ENCODE measurements around the gene EGF. TPM values are rescaled to one million over a fixed set of nuclear protein-coding genes. Genes with fewer than 3 reads are reported as not detected.
A peak's percentile ranks its signal among the peaks of the same experiment; 100 is the strongest.

The EGF gene
- total RNA-seq, 2 experiments from 2014 or later = not detected

DNA sequence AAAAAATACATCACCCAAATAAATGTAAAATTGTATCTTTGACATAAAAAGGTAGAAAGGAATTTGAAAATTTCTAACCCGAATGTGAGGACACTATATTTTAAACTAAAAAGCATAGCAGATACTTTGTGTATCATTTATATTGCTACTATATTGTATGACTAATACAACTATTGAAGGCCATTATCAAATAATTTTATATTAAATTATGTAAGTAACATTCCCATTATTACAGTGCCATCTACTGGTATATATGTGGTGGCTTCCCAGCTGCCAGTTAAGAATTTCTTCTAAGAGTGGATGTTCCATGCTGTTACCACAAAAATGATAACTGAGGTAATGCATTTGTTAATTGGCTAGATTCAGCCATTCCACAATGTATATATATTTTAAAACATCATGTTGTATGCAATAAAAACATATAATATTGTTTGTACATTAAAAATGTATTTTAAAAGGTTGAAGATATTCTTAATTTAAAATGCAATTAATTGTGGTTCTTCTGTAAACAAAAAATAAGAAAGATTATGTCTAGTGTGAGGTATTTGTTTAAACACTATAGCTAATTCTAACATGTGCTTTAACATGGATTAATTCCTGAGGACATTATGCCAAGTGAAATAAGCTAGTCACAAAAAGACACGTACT lies 65.3 kb downstream of the EGF start:
- peak; percentile 62 for DNase-seq (ENCODE audit: low spot score)
- no peaks in the 10 kb centered on the region for H3K36me3 ChIP-seq (ENCODE audit: insufficient read depth, low read length)
- peaks cover 7% of the 10 kb centered on the region for H3K4me1 ChIP-seq (ENCODE audit: insufficient read depth, low read length, poor library complexity, severe bottlenecking)
- intact Hi-C loops (cut with micrococcal nuclease; ENCODE audit: unreplicated experiment) = loop anchor here (1.0 to 5.0 kb wide), 3 partner anchors 151 to 555 kb away; partner anchors contain the start of genes CASP6 and RRH
- TF ChIP-seq, protein P1, sequence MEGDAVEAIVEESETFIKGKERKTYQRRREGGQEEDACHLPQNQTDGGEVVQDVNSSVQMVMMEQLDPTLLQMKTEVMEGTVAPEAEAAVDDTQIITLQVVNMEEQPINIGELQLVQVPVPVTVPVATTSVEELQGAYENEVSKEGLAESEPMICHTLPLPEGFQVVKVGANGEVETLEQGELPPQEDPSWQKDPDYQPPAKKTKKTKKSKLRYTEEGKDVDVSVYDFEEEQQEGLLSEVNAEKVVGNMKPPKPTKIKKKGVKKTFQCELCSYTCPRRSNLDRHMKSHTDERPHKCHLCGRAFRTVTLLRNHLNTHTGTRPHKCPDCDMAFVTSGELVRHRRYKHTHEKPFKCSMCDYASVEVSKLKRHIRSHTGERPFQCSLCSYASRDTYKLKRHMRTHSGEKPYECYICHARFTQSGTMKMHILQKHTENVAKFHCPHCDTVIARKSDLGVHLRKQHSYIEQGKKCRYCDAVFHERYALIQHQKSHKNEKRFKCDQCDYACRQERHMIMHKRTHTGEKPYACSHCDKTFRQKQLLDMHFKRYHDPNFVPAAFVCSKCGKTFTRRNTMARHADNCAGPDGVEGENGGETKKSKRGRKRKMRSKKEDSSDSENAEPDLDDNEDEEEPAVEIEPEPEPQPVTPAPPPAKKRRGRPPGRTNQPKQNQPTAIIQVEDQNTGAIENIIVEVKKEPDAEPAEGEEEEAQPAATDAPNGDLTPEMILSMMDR (conservative IDR thresholded peaks at IDR 0.05; ENCODE audit: low read length) = peak; percentile 89
- no peak for TF ChIP-seq EZH2phosphoT487 (IDR thresholded peaks at IDR 0.05; ENCODE audit: borderline replicate concordance, low read depth, low read length)
- no peaks in the 10 kb centered on the region for H4K20me1 ChIP-seq (ENCODE audit: insufficient read depth, low read length)
- no peak overlapping the region for H3K4me2 ChIP-seq (ENCODE audit: low read length)
- no peaks in the 10 kb centered on the region for H3K9me2 ChIP-seq (ENCODE audit: insufficient read depth, low read length)
- CTCF ChIA-PET (ENCODE audit: unreplicated experiment) = interaction anchor here (0.9 to 1.3 kb wide), 2 partner anchors 21 to 155 kb away, joined by 3 read pairs; no protein-coding TSS in a partner anchor
- no peak overlapping the region for H3K4me3 ChIP-seq (ENCODE audit: low read depth, low read length, poor library complexity, severe bottlenecking)
- POLR2A ChIA-PET = interaction anchor here (0.6 to 0.7 kb wide), 2 partner anchors 240 to 501 kb away, joined by 3 to 4 read pairs; no protein-coding TSS in a partner anchor
- no peaks in the 10 kb centered on the region for H3K9me3 ChIP-seq (ENCODE audit: low read length)
- no peak overlapping the region for H2AFZ ChIP-seq (ENCODE audit: low read length)
- BruUV-seq (replicated peaks) = no TSS peak
- no peak overlapping the region for H3K27ac ChIP-seq (ENCODE audit: low read depth, low read length, poor library complexity, severe bottlenecking)
- H3K79me2 ChIP-seq (ENCODE audit: insufficient read depth, low read depth, low read length) = no peaks in the 10 kb centered on the region

DNA sequence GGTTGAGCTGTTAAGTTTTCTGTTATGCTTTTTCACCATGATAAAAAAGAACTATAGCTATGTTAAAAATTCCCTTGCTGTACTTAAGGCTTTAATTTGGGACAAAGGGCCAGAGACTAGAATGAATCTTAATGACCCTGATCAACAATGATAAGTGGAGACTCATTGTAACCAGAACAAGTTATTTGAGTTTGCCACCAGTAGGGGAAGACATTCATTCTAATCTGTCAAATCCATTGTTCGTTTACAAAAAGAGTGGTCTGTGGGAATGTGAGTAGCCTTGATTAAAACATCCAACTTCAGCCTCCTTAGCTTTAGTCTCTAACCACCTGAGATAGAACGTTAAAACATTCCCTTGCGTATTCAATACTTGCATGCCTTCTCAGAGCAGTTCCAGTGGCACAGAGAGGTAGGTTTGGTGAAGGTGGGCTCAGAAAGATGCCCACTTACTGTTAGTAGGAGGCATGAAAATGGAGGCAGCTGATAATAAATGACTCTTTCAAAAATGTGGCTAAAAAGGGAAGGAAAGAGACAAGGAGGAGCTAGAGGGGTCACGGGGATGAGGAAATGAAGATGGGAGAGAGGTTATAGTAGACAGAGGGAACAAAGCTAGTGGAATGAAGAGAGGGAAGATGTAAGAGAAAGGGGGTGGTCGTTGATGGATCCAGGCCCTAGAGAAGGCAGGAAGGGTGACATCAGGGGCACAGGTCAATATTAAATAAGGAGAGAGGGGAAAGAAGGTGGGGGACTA lies 66.2 kb downstream of the EGF start:
- no peaks in the 10 kb centered on the region for H3K9me3 ChIP-seq (ENCODE audit: low read length)
- no peaks in the 10 kb centered on the region for H3K9me2 ChIP-seq (ENCODE audit: insufficient read depth, low read length)
- DNase-seq (ENCODE audit: low spot score) = no peak
- H3K27ac ChIP-seq (ENCODE audit: low read depth, low read length, poor library complexity, severe bottlenecking) = no peak overlapping the region
- CTCF ChIA-PET (ENCODE audit: unreplicated experiment) = interaction anchor here (0.8 to 1.3 kb wide), 3 partner anchors 17 to 156 kb away, joined by 3 read pairs; no protein-coding TSS in a partner anchor
- H3K4me2 ChIP-seq (ENCODE audit: low read length) = no peak overlapping the region
- no TSS peak for BruUV-seq (replicated peaks)
- TF ChIP-seq EZH2phosphoT487 (IDR thresholded peaks at IDR 0.05; ENCODE audit: borderline replicate concordance, low read depth, low read length) = no peak
- TF ChIP-seq, protein P1 (conservative IDR thresholded peaks at IDR 0.05; ENCODE audit: low read length) = peak; percentile 72
- H3K79me2 ChIP-seq (ENCODE audit: insufficient read depth, low read depth, low read length) = no peaks in the 10 kb centered on the region
- POLR2A ChIA-PET = interaction anchor here (0.6 kb wide), 2 partner anchors 82 to 265 kb away, joined by 3 read pairs; no protein-coding TSS in a partner anchor
- H3K36me3 ChIP-seq (ENCODE audit: insufficient read depth, low read length) = no peaks in the 10 kb centered on the region
- H3K4me1 ChIP-seq (ENCODE audit: insufficient read depth, low read length, poor library complexity, severe bottlenecking) = peaks cover 7% of the 10 kb centered on the region
- H4K20me1 ChIP-seq (ENCODE audit: insufficient read depth, low read length) = no peaks in the 10 kb centered on the region
- peak overlapping the region; percentile 31; the same call in 1 of the 2 replicates for H2AFZ ChIP-seq (ENCODE audit: low read length)
- intact Hi-C loops (cut with micrococcal nuclease; ENCODE audit: unreplicated experiment) = loop anchor here (1.0 to 5.0 kb wide), 3 partner anchors 152 to 556 kb away; partner anchors contain the start of genes CASP6 and RRH
- H3K4me3 ChIP-seq (ENCODE audit: low read depth, low read length, poor library complexity, severe bottlenecking) = no peak overlapping the region

Measured in OCI-LY7 (cell line).